GM12878 (cell line): ENCODE data around the gene MELTF. TPM values are rescaled to one million over a fixed set of nuclear protein-coding genes. Genes with fewer than 3 reads are reported as not detected.

Experiments
- ATAC-seq: fragments of 200-7000 bp; cut with Tn5 transposase; 3 replicates; pipeline ENCODE4 v1.9.1; 2020; ENCODE audit warnings: mild to moderate bottlenecking, moderate library complexity
- BruUV-seq: library from RNA; stranded (reverse); fragments of 400-500 nt; replicated peaks from 2 replicates; lab custom pipeline; 2021; lab: Mats Ljungman, UMichigan
- CTCF ChIA-PET: fragments of 300-600 bp; sonication (Branson Sonifier 250); formaldehyde crosslinking; extraction: SDS; loops from one replicate; lab custom pipeline; 2021; ENCODE audit warnings: inconsistent platforms; lab: Yijun Ruan, JAX
- POLR2A ChIA-PET: fragments of 350-600 bp; formaldehyde crosslinking; extraction: SDS; loops from one replicate; lab custom pipeline; 2021; ENCODE audit warnings: inconsistent platforms; lab: Charles Lee
- RAD21 ChIA-PET: fragments of 300-600 bp; sonication (Branson Sonifier 250); formaldehyde crosslinking; loops from one replicate; lab custom pipeline; 2023; ENCODE audit warnings: antibody characterized with exemption; ENCODE audit not compliant: unreplicated experiment; lab: Charles Lee
- SMC1A ChIA-PET: fragments of 300-600 bp; sonication (Branson Sonifier 250); formaldehyde crosslinking; loops from one replicate; lab custom pipeline; 2023; ENCODE audit not compliant: unreplicated experiment, uncharacterized antibody; lab: Charles Lee
- DNase-seq: peaks from one replicate; pipeline ENCODE4 v3.0.0-alpha.2; 2011; ENCODE audit warnings: low read depth, low spot score
- FAIRE-seq: peaks from 3 replicates; lab custom pipeline; 2011; peaks lifted over from hg19 to GRCh38; lab: Jason Lieb, UNC
- H2AFZ ChIP-seq: 2 replicates; pipeline ENCODE4 v1.6.0; 2011; ENCODE audit warnings: low read depth, low read length, control low read depth; ENCODE audit not compliant: control insufficient read depth
- H3K27ac ChIP-seq: 2 replicates; pipeline ENCODE4 v1.5.1; 2011; ENCODE audit warnings: control low read depth; ENCODE audit not compliant: control insufficient read depth, insufficient read depth
- H3K27me3 ChIP-seq, 2 experiments: replicated peaks in 1 of 2; 2 replicates each; pipeline versions ENCODE4 v1.6.0 to v1.6.1; 2011; ENCODE audit warnings: low read length in 1 of 2; ENCODE audit not compliant: control insufficient read depth in 2 of 2, insufficient read depth in 2 of 2
- H3K36me3 ChIP-seq, 2 experiments: 2 replicates each; pipeline ENCODE4 v1.5.1; 2011; ENCODE audit warnings: low read length in 1 of 2; ENCODE audit not compliant: control insufficient read depth in 2 of 2, insufficient read depth in 2 of 2
- H3K4me1 ChIP-seq: 2 replicates; pipeline ENCODE4 v1.6.1; 2011; ENCODE audit warnings: mild to moderate bottlenecking, low read length, moderate library complexity, mixed read lengths; ENCODE audit not compliant: control insufficient read depth, insufficient read depth
- H3K4me2 ChIP-seq: 2 replicates; pipeline ENCODE4 v1.6.0; 2011; ENCODE audit warnings: control low read depth; ENCODE audit not compliant: control insufficient read depth, insufficient read depth
- H3K4me3 ChIP-seq: fragments of 200-600 bp; sonication (generic); 2 replicates; pipeline ENCODE4 v1.5.1; 2016
- H3K79me2 ChIP-seq: 2 replicates; pipeline ENCODE4 v1.6.0; 2011; ENCODE audit warnings: low read length; ENCODE audit not compliant: control insufficient read depth, insufficient read depth
- H3K9ac ChIP-seq: 2 replicates; pipeline ENCODE4 v1.8.0; 2011; ENCODE audit warnings: low read length, control low read depth, mixed read lengths; ENCODE audit not compliant: control insufficient read depth, insufficient read depth
- H3K9me3 ChIP-seq: replicated peaks from 3 replicates; pipeline ENCODE4 v1.5.1; 2011; ENCODE audit warnings: mild to moderate bottlenecking, low read length; ENCODE audit not compliant: control insufficient read depth, insufficient read depth
- H4K20me1 ChIP-seq: 2 replicates; pipeline ENCODE4 v1.6.0; 2011; ENCODE audit not compliant: control insufficient read depth, insufficient read depth
- ASH2L ChIP-seq: fragments of 300-600, 200-600 bp; sonication (generic); IDR thresholded peaks from 2 replicates; pipeline ENCODE4 v1.6.1; 2017; ENCODE audit warnings: low read depth, mild to moderate bottlenecking, borderline replicate concordance
- HDAC6 ChIP-seq: fragments of 200-600 bp; sonication (generic); IDR thresholded peaks from one replicate; pipeline ENCODE4 v1.8.0; 2017; ENCODE audit warnings: antibody characterized with exemption; ENCODE audit not compliant: unreplicated experiment
- IKZF2 ChIP-seq, 2 experiments: fragments of 450-650 bp; IDR thresholded peaks; 2 replicates each; pipeline ENCODE4 v1.6.1; 2017; ENCODE audit warnings: mild to moderate bottlenecking in 2 of 2, moderate library complexity in 2 of 2
- IRF4 ChIP-seq: IDR thresholded peaks from 2 replicates; pipeline ENCODE4 v1.6.1; 2011; ENCODE audit warnings: low read depth, low read length
- LARP7 ChIP-seq: fragments of 450-650 bp; IDR thresholded peaks from 2 replicates; pipeline ENCODE4 v1.6.1; 2017; ENCODE audit warnings: mild to moderate bottlenecking
- MEF2B ChIP-seq: fragments of 450-650 bp; IDR thresholded peaks from 2 replicates; pipeline ENCODE4 v1.6.1; 2018; ENCODE audit warnings: mild to moderate bottlenecking, moderate library complexity; ENCODE audit not compliant: partially characterized antibody, poor library complexity, severe bottlenecking
- MTA3 ChIP-seq: IDR thresholded peaks from 2 replicates; pipeline ENCODE4 v1.6.1; 2012; ENCODE audit warnings: low read length, inconsistent platforms, borderline replicate concordance
- RAD51 ChIP-seq: fragments of 450-650 bp; IDR thresholded peaks from 2 replicates; pipeline ENCODE4 v1.6.1; 2016; ENCODE audit warnings: moderate library complexity, mild to moderate bottlenecking, inconsistent platforms
- RBBP5 ChIP-seq: fragments of 200-600 bp; sonication (generic); conservative IDR thresholded peaks from 2 replicates; pipeline ENCODE4 v1.6.1; 2016
- SIX5 ChIP-seq: IDR thresholded peaks from 2 replicates; pipeline ENCODE4 v1.6.1; 2011; ENCODE audit warnings: mild to moderate bottlenecking, low read depth, low read length, moderate library complexity; ENCODE audit not compliant: severe bottlenecking
- SMAD1 ChIP-seq: fragments of 450-650 bp; IDR thresholded peaks from 2 replicates; pipeline ENCODE4 v1.6.1; 2018; ENCODE audit warnings: mild to moderate bottlenecking, low read depth; ENCODE audit not compliant: partially characterized antibody
- SPI1 ChIP-seq: IDR thresholded peaks from 2 replicates; pipeline ENCODE4 v1.6.1; 2011; ENCODE audit warnings: low read depth, mild to moderate bottlenecking, low read length, moderate library complexity, borderline replicate concordance; ENCODE audit not compliant: insufficient read depth
- ZBTB11 ChIP-seq: fragments of 450-650 bp; formaldehyde crosslinking; IDR thresholded peaks from 2 replicates; pipeline ENCODE4 v1.5.0; 2022; ENCODE audit warnings: mild to moderate bottlenecking, missing genetic modification characterization
- WGBS: methylation state at CpG from one replicate; pipeline ENCODE4 v1.1.6; 2016; ENCODE audit warnings: low lambda C conversion rate; ENCODE audit not compliant: insufficient replicate concordance, insufficient coverage; ENCODE audit errors: missing lambda C conversion rate; 5-methylcytosine and 5-hydroxymethylcytosine counted together
- in situ Hi-C: fragments of 300-500 bp; cut with MboI; formaldehyde crosslinking; loops from 9 replicates; pipeline ENCODE4 v1.14.3; 2018; ENCODE audit warnings: mixed read lengths
- intact Hi-C: fragments of 100-400 bp; cut with micrococcal nuclease; formaldehyde crosslinking; loops from one replicate; pipeline ENCODE4 v1.14.2; 2022; ENCODE audit not compliant: unreplicated experiment
- polyA plus RNA-seq, 11 experiments: library from polyadenylated mRNA; depleted of rRNA in 4 of 11; unstranded in 6 of 11; stranded (reverse) in 5 of 11; fragments of >200 nt; fragmentation: Nextera tagmentation in 4 of 11; fragmentation: Illumina TruSeq in 1 of 11; extraction: Ambion mirVana in 4 of 11; extraction: Trizol in 1 of 11; gene quantifications; 1 replicate in 1 of 11; 2 replicates in 10 of 11; pipeline versions ENCODE4 v1.2.1 to v1.2.3, GENCODE V29; 2011 to 2016; ENCODE audit warnings: inconsistent platforms in 2 of 11, missing spikeins in 2 of 11, low read depth in 1 of 11
- total RNA-seq, 4 experiments: library from RNA; depleted of rRNA in 3 of 4; stranded (reverse); fragments of >200 nt in 3 of 4; fragmentation: Illumina TruSeq in 1 of 4; extraction: Trizol in 1 of 4; gene quantifications; 2 replicates each; pipeline versions ENCODE4 v1.2.1 to v1.2.3, GENCODE V29; 2013 to 2021

The MELTF gene
- total and polyA plus RNA-seq, 10 of the 15 experiments (the other 5 are each of a cell fraction or from before 2014, with no cell fraction given), result 0.55 to 49.1 (median 11.1) TPM

- no peak for TF ChIP-seq IRF4
Observed at GRCh38 chr3:197028728-197029510, 698 bp downstream of the MELTF start (continued).

DNA sequence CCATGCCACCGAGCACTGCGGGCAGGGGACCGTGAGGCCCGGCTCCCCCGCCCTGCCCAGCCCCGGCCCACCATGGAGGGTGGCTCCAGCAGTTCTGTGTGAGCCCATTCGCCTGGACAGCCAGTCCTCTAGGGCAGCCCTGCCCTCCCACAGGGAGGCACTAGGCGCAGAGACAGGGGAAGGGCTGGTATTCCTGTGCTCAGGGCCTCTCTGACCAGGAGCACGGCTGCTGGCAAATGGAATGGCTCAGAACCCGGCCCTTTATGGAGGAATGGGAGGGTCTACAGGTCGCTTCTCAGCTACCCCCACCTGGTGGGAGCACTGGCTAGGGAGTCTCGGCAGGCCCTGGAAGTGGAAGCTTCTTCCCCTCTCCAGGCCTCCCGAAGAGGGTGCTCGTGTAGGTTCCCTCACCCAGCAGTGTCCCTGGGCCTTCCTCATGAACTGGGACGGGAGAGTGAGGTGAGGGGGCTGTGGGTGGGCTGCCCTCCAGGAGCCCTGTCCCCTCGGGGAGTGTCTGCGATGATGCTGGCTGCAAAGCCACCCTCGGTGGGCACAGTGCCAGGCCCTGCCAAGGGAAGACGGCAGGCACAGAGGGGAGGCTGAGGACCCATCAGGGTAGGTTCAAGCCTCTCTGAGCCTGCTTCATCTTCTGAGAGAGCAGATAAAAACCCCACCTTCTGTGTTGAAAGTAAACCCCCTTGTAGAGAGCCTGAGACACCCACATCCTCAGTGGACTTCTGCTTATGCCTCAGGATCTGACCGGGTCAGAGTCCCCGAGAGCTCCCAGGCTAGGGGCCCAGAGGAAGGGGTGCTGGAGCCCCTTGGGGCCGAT is 1.5 kb downstream of the MELTF start:
- peak overlapping the region; percentile 83 for H3K27ac ChIP-seq
- H3K27me3 ChIP-seq, result no peaks in the 10 kb centered on the region
- ChIA-PET CTCF (interaction anchor here (1.0 to 4.4 kb wide), 13 partner anchors 9 to 229 kb away, joined by 3 to 54 read pairs (median 4); partner anchors contain the start of gene PIGZ), RAD21 (interaction anchor here (1.1 to 3.9 kb wide), 4 partner anchors 24 to 473 kb away, joined by 5 to 48 read pairs (median 7); no protein-coding TSS in a partner anchor), POLR2A (interaction anchor here (1.1 to 1.6 kb wide), 5 partner anchors 17 to 288 kb away, joined by 3 to 11 read pairs (median 5); partner anchors contain the start of gene PAK2), SMC1A (interaction anchor here (0.9 to 4.8 kb wide), 5 partner anchors 15 to 151 kb away, joined by 3 to 33 read pairs (median 6); no protein-coding TSS in a partner anchor)
- peaks cover 19% of the 10 kb centered on the region for H3K79me2 ChIP-seq
- peaks cover 0 to 19% of the 10 kb centered on the region in 2 experiments; a peak in 3 of 4 replicates for H3K36me3 ChIP-seq
- H3K9ac ChIP-seq, result peak overlapping the region; percentile 85
- no peaks in the 10 kb centered on the region for H4K20me1 ChIP-seq
- peak overlapping the region; percentile 72 for H3K4me2 ChIP-seq
- H3K4me1 ChIP-seq, result peaks cover 12% of the 10 kb centered on the region
- in situ Hi-C loops, result no loop called here
- no peak for DNase-seq
- intact Hi-C loops, result loop anchor here (2.0 kb wide), 1 partner anchor 49 kb away; no protein-coding TSS in a partner anchor
- TF ChIP-seq SMAD1, result no peak
- TF ChIP-seq MTA3, result no peak
- TF ChIP-seq MEF2B, result peak; percentile 60
- TF ChIP-seq IKZF2 (IDR thresholded peaks at IDR 0.05), result no peak
- no peak for TF ChIP-seq RBBP5
- no peak for TF ChIP-seq HDAC6
- TF ChIP-seq ASH2L, result no peak
- no peak for TF ChIP-seq SIX5
- TF ChIP-seq RAD51, result no peak
- TF ChIP-seq LARP7, result no peak
- TF ChIP-seq SPI1, result peak; percentile 12; the same call in 1 of the 2 replicates
- no peak for TF ChIP-seq ZBTB11 (CRISPR knock-in tag)
- H3K9me3 ChIP-seq, result no peaks in the 10 kb centered on the region
- peak overlapping the region; percentile 67 for H2AFZ ChIP-seq
- FAIRE-seq, result no peak
- H3K4me3 ChIP-seq, result peak overlapping the region; percentile 93
- BruUV-seq, result no TSS peak
- peak; percentile 25 for ATAC-seq
- WGBS, result 76% methylated on average over 21 of the region's 22 CpGs
